ENCODE measurements around the gene KCNV2. TPM values are rescaled to one million over a fixed set of nuclear protein-coding genes. Genes with fewer than 3 reads are reported as not detected.

Gene KCNV2
- total RNA-seq, 2 experiments from 2014 or later: not detected

GRCh38 chr9:2745560-2746380 is 28.5 kb downstream of the KCNV2 start:
- Histone ChIP-seq H3K27ac (ENCODE audit: low read depth, low read length, poor library complexity, severe bottlenecking) (no peak overlapping the region), H3K9me3 (ENCODE audit: low read length) (no peaks in the 10 kb centered on the region), H4K20me1 (ENCODE audit: insufficient read depth, low read length) (no peaks in the 10 kb centered on the region), H3K36me3 (ENCODE audit: insufficient read depth, low read length) (peaks cover 40% of the 10 kb centered on the region), H2AFZ (ENCODE audit: low read length) (no peak overlapping the region), H3K9me2 (ENCODE audit: insufficient read depth, low read length) (no peaks in the 10 kb centered on the region), H3K4me2 (ENCODE audit: low read length) (no peak overlapping the region), H3K79me2 (ENCODE audit: insufficient read depth, low read depth, low read length) (no peaks in the 10 kb centered on the region), H3K4me3 (ENCODE audit: low read depth, low read length, poor library complexity, severe bottlenecking) (no peak overlapping the region), H3K4me1 (ENCODE audit: insufficient read depth, low read length, poor library complexity, severe bottlenecking) (no peaks in the 10 kb centered on the region)
- CTCF ChIA-PET (ENCODE audit: unreplicated experiment): no interaction called here
- intact Hi-C loops (cut with micrococcal nuclease; ENCODE audit: unreplicated experiment): no loop called here
- no TSS peak for BruUV-seq (replicated peaks)
- no peak for DNase-seq (ENCODE audit: low spot score)
- no peak for TF ChIP-seq EZH2phosphoT487 (IDR thresholded peaks at IDR 0.05; ENCODE audit: borderline replicate concordance, low read depth, low read length)
- TF ChIP-seq, protein P1, sequence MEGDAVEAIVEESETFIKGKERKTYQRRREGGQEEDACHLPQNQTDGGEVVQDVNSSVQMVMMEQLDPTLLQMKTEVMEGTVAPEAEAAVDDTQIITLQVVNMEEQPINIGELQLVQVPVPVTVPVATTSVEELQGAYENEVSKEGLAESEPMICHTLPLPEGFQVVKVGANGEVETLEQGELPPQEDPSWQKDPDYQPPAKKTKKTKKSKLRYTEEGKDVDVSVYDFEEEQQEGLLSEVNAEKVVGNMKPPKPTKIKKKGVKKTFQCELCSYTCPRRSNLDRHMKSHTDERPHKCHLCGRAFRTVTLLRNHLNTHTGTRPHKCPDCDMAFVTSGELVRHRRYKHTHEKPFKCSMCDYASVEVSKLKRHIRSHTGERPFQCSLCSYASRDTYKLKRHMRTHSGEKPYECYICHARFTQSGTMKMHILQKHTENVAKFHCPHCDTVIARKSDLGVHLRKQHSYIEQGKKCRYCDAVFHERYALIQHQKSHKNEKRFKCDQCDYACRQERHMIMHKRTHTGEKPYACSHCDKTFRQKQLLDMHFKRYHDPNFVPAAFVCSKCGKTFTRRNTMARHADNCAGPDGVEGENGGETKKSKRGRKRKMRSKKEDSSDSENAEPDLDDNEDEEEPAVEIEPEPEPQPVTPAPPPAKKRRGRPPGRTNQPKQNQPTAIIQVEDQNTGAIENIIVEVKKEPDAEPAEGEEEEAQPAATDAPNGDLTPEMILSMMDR (conservative IDR thresholded peaks at IDR 0.05; ENCODE audit: low read length): no peak
- POLR2A ChIA-PET: interaction anchor here (0.6 kb wide), 1 partner anchor 133 kb away, joined by 3 read pairs; no protein-coding TSS in a partner anchor

DNA sequence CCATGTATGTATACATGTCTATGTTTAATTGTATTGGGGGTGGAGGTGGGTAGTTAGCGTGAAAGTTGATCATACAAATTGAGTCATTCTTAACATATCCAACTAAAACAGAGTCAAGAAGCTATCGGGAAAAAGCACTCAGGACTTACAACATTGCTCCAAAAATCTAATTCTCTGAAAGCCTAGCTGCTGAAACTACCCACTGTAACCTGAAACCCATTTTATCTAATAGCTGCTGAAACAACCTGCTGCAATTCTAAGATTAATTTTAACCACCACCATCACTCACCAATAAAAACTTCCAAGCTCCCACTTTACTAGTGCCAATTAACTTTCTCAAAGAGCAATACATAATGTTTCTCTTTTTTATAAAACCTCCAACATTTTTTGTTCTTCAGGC is 32.2 kb downstream of the KCNV2 start:
- ChIA-PET POLR2A (no interaction called here), CTCF (ENCODE audit: unreplicated experiment) (no interaction called here)
- TF ChIP-seq EZH2phosphoT487 (IDR thresholded peaks at IDR 0.05; ENCODE audit: borderline replicate concordance, low read depth, low read length): no peak
- TF ChIP-seq, protein P1 (conservative IDR thresholded peaks at IDR 0.05; ENCODE audit: low read length): no peak
- intact Hi-C loops (cut with micrococcal nuclease; ENCODE audit: unreplicated experiment): no loop called here
- Histone ChIP-seq H3K9me3 (ENCODE audit: low read length) (no peaks in the 10 kb centered on the region), H3K4me2 (ENCODE audit: low read length) (no peak overlapping the region), H4K20me1 (ENCODE audit: insufficient read depth, low read length) (no peaks in the 10 kb centered on the region), H3K79me2 (ENCODE audit: insufficient read depth, low read depth, low read length) (no peaks in the 10 kb centered on the region), H3K36me3 (ENCODE audit: insufficient read depth, low read length) (peaks cover 54% of the 10 kb centered on the region), H3K4me3 (ENCODE audit: low read depth, low read length, poor library complexity, severe bottlenecking) (no peak overlapping the region), H3K9me2 (ENCODE audit: insufficient read depth, low read length) (no peaks in the 10 kb centered on the region), H3K4me1 (ENCODE audit: insufficient read depth, low read length, poor library complexity, severe bottlenecking) (no peaks in the 10 kb centered on the region), H2AFZ (ENCODE audit: low read length) (no peak overlapping the region), H3K27ac (ENCODE audit: low read depth, low read length, poor library complexity, severe bottlenecking) (no peak overlapping the region)
- no peak for DNase-seq (ENCODE audit: low spot score)
- no TSS peak for BruUV-seq (replicated peaks)

GRCh38 chr9:2755285-2755684 is 38.0 kb downstream of the KCNV2 start:
- intact Hi-C loops (cut with micrococcal nuclease; ENCODE audit: unreplicated experiment): no loop called here
- Histone ChIP-seq H3K79me2 (ENCODE audit: insufficient read depth, low read depth, low read length) (no peaks in the 10 kb centered on the region), H2AFZ (ENCODE audit: low read length) (no peak overlapping the region), H3K4me3 (ENCODE audit: low read depth, low read length, poor library complexity, severe bottlenecking) (no peak overlapping the region), H3K4me1 (ENCODE audit: insufficient read depth, low read length, poor library complexity, severe bottlenecking) (no peaks in the 10 kb centered on the region), H3K27ac (ENCODE audit: low read depth, low read length, poor library complexity, severe bottlenecking) (no peak overlapping the region), H4K20me1 (ENCODE audit: insufficient read depth, low read length) (no peaks in the 10 kb centered on the region), H3K9me3 (ENCODE audit: low read length) (no peaks in the 10 kb centered on the region), H3K36me3 (ENCODE audit: insufficient read depth, low read length) (peaks cover 54% of the 10 kb centered on the region), H3K4me2 (ENCODE audit: low read length) (no peak overlapping the region), H3K9me2 (ENCODE audit: insufficient read depth, low read length) (no peaks in the 10 kb centered on the region)
- ChIA-PET POLR2A (no interaction called here), CTCF (ENCODE audit: unreplicated experiment) (no interaction called here)
- no TSS peak for BruUV-seq (replicated peaks)
- TF ChIP-seq, protein P1 (conservative IDR thresholded peaks at IDR 0.05; ENCODE audit: low read length): no peak
- no peak for TF ChIP-seq EZH2phosphoT487 (IDR thresholded peaks at IDR 0.05; ENCODE audit: borderline replicate concordance, low read depth, low read length)
- DNase-seq (ENCODE audit: low spot score): no peak
